ENCODE results near the gene ZNF20.
A peak's percentile ranks its signal among the peaks of the same experiment; 100 is the strongest.

ZNF20 gene

DNA sequence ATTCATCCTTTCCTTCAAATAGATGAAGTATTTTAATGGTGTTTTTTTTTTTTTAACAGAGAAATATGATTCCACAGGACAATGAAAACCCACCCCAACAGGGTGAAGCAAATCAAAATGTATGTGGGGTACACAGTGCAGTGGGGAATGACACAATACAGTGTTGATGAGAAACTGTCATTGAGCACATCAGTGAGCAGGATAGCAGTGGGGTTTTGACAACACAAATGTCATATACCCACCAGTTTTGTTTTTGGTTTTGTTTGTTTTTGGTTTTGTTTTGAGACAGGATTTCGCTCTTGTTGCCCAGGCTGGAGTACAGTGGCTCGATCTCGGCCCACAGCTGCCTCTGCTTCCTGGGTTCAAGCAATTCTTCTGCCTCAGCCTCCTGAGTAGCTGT, 46.4 kb downstream of the ZNF20 start:
- Histone ChIP-seq H3K79me2 (ENCODE audit: insufficient read depth, low read length) (no peaks in the 10 kb centered on the region), H3K9me2 (replicated peaks; ENCODE audit: low read depth, low read length) (no peaks in the 10 kb centered on the region), H2AFZ (ENCODE audit: low read length) (no peak overlapping the region), H4K20me1 (ENCODE audit: insufficient read depth, low read length, poor library complexity, severe bottlenecking) (no peaks in the 10 kb centered on the region), H3K4me3 (ENCODE audit: low read length, poor library complexity, severe bottlenecking) (no peak overlapping the region), H3F3A (ENCODE audit: low read depth) (no peaks in the 10 kb centered on the region), H3K9me3 (ENCODE audit: insufficient read depth, low read depth, low read length) (no peaks in the 10 kb centered on the region), H3K4me1 (ENCODE audit: insufficient read depth, low read length, poor library complexity, severe bottlenecking) (no peaks in the 10 kb centered on the region), H3K4me2 (ENCODE audit: low read depth, low read length, poor library complexity, severe bottlenecking) (no peak overlapping the region), H3K9ac (ENCODE audit: low read depth, low read length, poor library complexity, severe bottlenecking) (no peak overlapping the region), H3K36me3 (ENCODE audit: insufficient read depth, low read length) (no peaks in the 10 kb centered on the region), H3K27me3 (ENCODE audit: insufficient read depth, low read length, poor library complexity, severe bottlenecking) (no peaks in the 10 kb centered on the region)
- TF ChIP-seq, protein P1, sequence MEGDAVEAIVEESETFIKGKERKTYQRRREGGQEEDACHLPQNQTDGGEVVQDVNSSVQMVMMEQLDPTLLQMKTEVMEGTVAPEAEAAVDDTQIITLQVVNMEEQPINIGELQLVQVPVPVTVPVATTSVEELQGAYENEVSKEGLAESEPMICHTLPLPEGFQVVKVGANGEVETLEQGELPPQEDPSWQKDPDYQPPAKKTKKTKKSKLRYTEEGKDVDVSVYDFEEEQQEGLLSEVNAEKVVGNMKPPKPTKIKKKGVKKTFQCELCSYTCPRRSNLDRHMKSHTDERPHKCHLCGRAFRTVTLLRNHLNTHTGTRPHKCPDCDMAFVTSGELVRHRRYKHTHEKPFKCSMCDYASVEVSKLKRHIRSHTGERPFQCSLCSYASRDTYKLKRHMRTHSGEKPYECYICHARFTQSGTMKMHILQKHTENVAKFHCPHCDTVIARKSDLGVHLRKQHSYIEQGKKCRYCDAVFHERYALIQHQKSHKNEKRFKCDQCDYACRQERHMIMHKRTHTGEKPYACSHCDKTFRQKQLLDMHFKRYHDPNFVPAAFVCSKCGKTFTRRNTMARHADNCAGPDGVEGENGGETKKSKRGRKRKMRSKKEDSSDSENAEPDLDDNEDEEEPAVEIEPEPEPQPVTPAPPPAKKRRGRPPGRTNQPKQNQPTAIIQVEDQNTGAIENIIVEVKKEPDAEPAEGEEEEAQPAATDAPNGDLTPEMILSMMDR (conservative IDR thresholded peaks at IDR 0.05; ENCODE audit: low read length) = no peak
- no peak for TF ChIP-seq EZH2phosphoT487 (IDR thresholded peaks at IDR 0.05; ENCODE audit: borderline replicate concordance)

DNA sequence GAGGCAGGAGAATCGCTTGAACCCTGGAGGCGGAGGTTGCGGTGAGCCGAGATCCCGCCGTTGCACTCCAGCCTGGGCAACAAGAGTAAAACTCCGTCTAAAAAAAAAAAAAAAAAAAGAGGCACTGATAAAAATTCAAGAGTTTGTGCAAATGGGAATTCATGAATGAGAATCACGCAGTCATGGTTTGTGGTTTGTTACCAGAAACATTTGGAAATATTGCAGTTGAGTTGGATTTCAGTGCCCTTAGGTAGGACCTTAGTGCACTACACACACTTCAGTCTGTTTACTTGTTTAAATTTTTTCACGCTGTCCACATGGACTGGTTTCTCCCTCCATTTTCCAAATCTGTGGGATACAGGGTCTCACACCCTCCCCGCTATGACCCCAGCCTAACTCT, 47.2 kb downstream of the ZNF20 start:
- Histone ChIP-seq H3K4me2 (ENCODE audit: low read depth, low read length, poor library complexity, severe bottlenecking) (peak overlapping the region; percentile 35), H3K79me2 (ENCODE audit: insufficient read depth, low read length) (no peaks in the 10 kb centered on the region), H3F3A (ENCODE audit: low read depth) (no peaks in the 10 kb centered on the region), H2AFZ (ENCODE audit: low read length) (no peak overlapping the region), H3K9ac (ENCODE audit: low read depth, low read length, poor library complexity, severe bottlenecking) (peak overlapping the region; percentile 76), H3K4me1 (ENCODE audit: insufficient read depth, low read length, poor library complexity, severe bottlenecking) (no peaks in the 10 kb centered on the region), H3K9me2 (replicated peaks; ENCODE audit: low read depth, low read length) (no peaks in the 10 kb centered on the region), H3K9me3 (ENCODE audit: insufficient read depth, low read depth, low read length) (no peaks in the 10 kb centered on the region), H3K36me3 (ENCODE audit: insufficient read depth, low read length) (no peaks in the 10 kb centered on the region), H3K27me3 (ENCODE audit: insufficient read depth, low read length, poor library complexity, severe bottlenecking) (no peaks in the 10 kb centered on the region), H3K4me3 (ENCODE audit: low read length, poor library complexity, severe bottlenecking) (peak overlapping the region; percentile 66), H4K20me1 (ENCODE audit: insufficient read depth, low read length, poor library complexity, severe bottlenecking) (no peaks in the 10 kb centered on the region)
- TF ChIP-seq, protein P1 (conservative IDR thresholded peaks at IDR 0.05; ENCODE audit: low read length) = no peak
- TF ChIP-seq EZH2phosphoT487 (IDR thresholded peaks at IDR 0.05; ENCODE audit: borderline replicate concordance) = no peak

DNA sequence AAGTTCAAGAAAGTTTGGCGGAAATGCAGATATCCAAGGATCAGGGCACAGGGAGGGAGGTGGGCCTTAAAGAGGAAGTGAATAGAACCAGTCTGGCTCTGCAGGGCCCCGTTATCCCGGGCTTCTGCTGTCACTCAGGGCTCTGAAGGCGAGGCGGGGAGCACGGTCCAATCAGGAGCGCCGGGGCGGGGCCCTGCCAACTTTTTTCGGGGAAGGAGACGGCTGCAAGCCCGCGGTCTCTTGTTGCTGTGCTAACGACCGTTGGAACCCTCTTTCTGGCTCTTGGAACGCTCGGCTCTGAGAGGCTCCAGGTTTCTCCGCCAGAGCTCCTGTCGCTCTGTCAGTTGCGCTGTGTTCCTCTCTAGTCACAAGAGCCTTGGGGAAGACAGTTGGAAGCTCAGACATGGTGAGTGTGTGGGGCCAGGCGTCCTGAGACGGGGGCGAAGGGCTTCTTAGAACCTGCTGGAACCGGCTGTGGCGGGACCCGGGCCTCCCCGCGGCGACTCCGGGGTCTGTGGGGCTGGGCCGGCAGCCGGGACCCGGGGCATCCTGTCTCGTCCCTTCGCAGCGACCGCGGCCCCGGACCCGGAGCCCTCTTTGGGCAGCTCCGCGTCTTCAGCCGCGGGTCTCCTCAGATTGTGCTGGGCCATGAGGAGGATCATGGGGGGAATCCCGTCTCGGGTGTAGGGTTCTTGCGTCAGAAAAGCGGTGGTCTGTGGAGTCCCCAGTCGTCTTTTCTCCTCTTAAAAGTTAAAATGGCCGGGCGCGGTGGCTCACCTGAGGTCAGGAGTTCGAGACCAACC, 47.9 kb downstream of the ZNF20 start:
- Histone ChIP-seq H3K9me2 (replicated peaks; ENCODE audit: low read depth, low read length) (no peaks in the 10 kb centered on the region), H3K4me3 (ENCODE audit: low read length, poor library complexity, severe bottlenecking) (peak overlapping the region; percentile 66), H4K20me1 (ENCODE audit: insufficient read depth, low read length, poor library complexity, severe bottlenecking) (no peaks in the 10 kb centered on the region), H3K4me2 (ENCODE audit: low read depth, low read length, poor library complexity, severe bottlenecking) (peak overlapping the region; percentile 35), H3K36me3 (ENCODE audit: insufficient read depth, low read length) (no peaks in the 10 kb centered on the region), H3K9me3 (ENCODE audit: insufficient read depth, low read depth, low read length) (no peaks in the 10 kb centered on the region), H2AFZ (ENCODE audit: low read length) (peak overlapping the region; percentile 77; the same call in 1 of the 2 replicates), H3K4me1 (ENCODE audit: insufficient read depth, low read length, poor library complexity, severe bottlenecking) (no peaks in the 10 kb centered on the region), H3K27me3 (ENCODE audit: insufficient read depth, low read length, poor library complexity, severe bottlenecking) (no peaks in the 10 kb centered on the region), H3K79me2 (ENCODE audit: insufficient read depth, low read length) (no peaks in the 10 kb centered on the region), H3F3A (ENCODE audit: low read depth) (no peaks in the 10 kb centered on the region), H3K9ac (ENCODE audit: low read depth, low read length, poor library complexity, severe bottlenecking) (peak overlapping the region; percentile 76)
- TF ChIP-seq EZH2phosphoT487 (IDR thresholded peaks at IDR 0.05; ENCODE audit: borderline replicate concordance) = no peak
- TF ChIP-seq, protein P1 (conservative IDR thresholded peaks at IDR 0.05; ENCODE audit: low read length) = no peak
